Measurements from ENCODE around the gene FAM241B. TPM values are rescaled to one million over a fixed set of nuclear protein-coding genes. Genes with fewer than 3 reads are reported as not detected.

FAM241B gene
- polyA plus RNA-seq, 1 donor from 2014 or later, result 1.2 TPM

DNA sequence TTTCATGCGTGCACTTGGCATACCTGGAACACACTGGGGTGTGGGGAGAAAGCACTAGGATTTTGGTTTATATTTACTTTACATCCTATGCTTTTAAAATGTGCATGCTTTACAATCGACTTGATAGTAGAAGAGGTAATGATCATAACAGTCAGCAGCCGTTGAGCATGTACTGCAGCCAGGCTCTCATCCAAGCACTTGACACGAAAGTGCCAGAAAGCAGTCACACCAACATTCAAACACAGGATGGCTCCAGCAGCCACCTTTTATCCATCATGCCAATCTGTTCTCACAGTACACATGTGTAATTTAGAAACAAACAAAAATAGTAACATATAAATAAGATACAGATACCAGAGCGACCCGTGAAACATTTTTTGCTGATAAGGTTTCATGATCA, 1.2 kb upstream of the FAM241B start:
- Mint-ChIP-seq H3K9me3 (peaks cover 2 to 10% (median 9%) of the 10 kb centered on the region in 3 donors), H3K27ac (no peak overlapping the region), H3K4me1 (peaks cover 0 to 5% (median 5%) of the 10 kb centered on the region in 3 donors), H3K27me3 (peaks cover 14% of the 10 kb centered on the region), H3K4me3 (peak overlapping the region in 1 of 4 donors; percentile 23), H3K36me3 (peaks cover 4% of the 10 kb centered on the region)

DNA sequence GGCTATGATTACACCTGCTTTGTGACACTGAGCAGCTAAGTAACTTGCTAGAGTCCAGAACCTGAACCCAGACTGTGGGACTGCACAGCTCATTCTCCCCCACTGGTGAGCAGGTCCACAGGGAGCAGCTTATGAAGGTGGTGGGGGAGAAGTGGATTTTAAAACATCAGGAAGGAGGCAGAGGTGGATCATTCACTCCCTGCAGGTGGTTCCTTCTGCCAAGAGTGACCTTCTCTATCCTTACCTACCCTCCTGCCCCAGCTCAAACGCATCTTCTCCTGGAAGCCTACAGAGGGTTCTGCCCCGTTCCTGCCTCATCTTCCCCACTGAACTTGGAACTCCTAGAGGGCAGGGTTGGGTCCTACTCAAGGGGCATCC, 539 bp upstream of the FAM241B start:
- peaks cover 2 to 5% (median 4%) of the 10 kb centered on the region in 3 donors for H3K9me3 Mint-ChIP-seq
- peaks cover 14% of the 10 kb centered on the region for H3K27me3 Mint-ChIP-seq
- no peak overlapping the region for H3K27ac Mint-ChIP-seq
- peaks cover 4% of the 10 kb centered on the region for H3K36me3 Mint-ChIP-seq
- H3K4me3 Mint-ChIP-seq, result peak overlapping the region in 1 of 4 donors; percentile 74
- peaks cover 0 to 2% (median 2%) of the 10 kb centered on the region in 3 donors for H3K4me1 Mint-ChIP-seq

DNA sequence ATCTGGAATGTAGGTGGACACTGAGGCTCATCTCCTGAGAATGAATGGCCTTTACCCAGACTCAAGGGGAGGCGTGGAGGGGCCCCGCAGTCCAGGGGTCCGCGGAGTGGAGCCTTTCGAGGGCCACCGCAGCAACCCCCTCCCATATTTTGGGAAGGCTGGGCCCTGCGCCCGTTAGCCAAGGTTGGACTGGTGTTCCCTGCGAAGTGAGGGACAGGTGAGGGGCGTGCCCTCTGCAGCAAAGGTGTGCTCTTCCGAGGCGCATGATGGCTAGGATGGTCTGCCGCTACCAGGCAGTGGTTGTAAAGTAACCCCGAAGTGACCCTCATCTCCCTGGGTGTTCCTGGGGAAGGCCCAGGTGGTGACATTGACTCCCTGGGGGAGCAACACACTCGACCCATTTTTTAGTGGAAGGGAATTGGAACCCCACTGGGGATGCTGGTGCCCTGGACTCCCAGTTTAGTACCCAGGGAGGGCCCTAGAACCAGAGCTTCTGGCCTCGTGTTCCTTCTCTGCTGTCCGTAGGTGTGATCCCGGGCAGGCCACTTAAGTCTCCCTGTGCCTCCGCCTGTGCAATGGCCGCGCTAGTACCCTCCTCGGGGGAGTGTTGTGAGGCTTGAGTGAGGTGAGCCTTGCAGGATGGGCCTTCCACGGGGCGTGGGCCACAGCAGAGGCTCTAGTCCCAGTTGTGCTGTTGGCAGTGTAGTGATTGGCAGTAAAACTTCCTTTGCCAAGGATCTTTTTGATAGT, 779 bp downstream of the FAM241B start:
- Mint-ChIP-seq H3K27ac (no peak overlapping the region), H3K4me1 (peaks cover 0 to 2% (median 0%) of the 10 kb centered on the region in 3 donors), H3K27me3 (peaks cover 14% of the 10 kb centered on the region), H3K9me3 (peaks cover 0 to 4% (median 1%) of the 10 kb centered on the region in 3 donors), H3K4me3 (peak overlapping the region in 2 of 4 donors; percentile 39 to 78), H3K36me3 (peaks cover 4% of the 10 kb centered on the region)

DNA sequence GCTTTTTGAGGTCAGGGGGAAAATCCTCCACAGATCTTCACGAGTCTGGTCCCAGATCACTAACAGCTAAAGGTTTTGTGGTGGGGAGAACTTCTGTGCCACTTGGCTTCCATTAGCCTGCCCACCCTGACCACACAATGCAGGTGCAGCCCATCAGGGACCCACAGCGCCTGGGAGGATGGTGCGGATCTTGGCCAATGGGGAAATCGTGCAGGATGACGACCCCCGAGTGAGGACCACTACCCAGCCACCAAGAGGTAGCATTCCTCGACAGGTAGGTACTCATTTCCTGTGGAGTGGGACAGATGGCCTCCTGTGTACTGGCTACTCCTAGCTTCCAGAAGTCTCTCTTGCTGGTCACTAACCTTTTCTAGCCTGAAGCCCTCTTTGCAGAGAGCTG, 1.5 kb downstream of the FAM241B start:
- peaks cover 0 to 4% (median 1%) of the 10 kb centered on the region in 3 donors for H3K9me3 Mint-ChIP-seq
- H3K4me1 Mint-ChIP-seq, result peaks cover 0 to 2% (median 0%) of the 10 kb centered on the region in 3 donors
- peak overlapping the region in 1 of 4 donors; percentile 7 for H3K4me3 Mint-ChIP-seq
- peaks cover 1% of the 10 kb centered on the region for H3K36me3 Mint-ChIP-seq
- H3K27me3 Mint-ChIP-seq, result peaks cover 14% of the 10 kb centered on the region
- no peak overlapping the region for H3K27ac Mint-ChIP-seq

DNA sequence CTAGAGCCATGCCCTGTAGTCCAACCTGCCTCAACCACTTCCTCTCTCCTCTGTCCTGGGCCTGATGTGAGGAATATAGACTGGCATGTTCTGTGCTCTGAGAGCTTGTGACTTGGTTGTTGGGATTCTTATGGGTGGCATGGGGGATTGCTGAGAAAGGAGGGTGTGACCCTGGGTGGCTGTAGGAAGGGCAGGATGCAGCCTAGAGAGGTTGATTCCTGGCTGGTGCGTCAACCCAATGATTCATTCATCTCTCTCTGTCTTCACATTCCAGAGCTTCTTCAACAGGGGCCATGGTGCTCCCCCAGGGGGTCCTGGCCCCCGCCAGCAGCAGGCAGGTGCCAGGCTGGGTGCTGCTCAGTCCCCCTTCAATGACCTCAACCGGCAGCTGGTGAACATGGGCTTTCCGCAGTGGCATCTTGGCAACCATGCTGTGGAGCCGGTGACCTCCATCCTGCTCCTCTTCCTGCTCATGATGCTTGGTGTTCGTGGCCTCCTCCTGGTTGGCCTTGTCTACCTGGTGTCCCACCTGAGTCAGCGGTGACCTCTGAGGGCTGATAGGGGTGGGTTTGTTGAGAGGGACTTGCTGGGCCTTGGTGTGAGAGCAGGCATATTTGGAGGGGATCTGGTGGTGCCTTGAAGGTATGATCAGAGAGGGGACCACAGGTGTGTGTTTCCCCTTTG, 2.6 kb downstream of the FAM241B start:
- Mint-ChIP-seq H3K4me3 (no peak overlapping the region), H3K4me1 (peaks cover 0 to 2% (median 0%) of the 10 kb centered on the region in 3 donors), H3K9me3 (peaks cover 0 to 4% (median 1%) of the 10 kb centered on the region in 3 donors), H3K27ac (no peak overlapping the region), H3K36me3 (peaks cover 1% of the 10 kb centered on the region), H3K27me3 (peaks cover 12% of the 10 kb centered on the region)

DNA sequence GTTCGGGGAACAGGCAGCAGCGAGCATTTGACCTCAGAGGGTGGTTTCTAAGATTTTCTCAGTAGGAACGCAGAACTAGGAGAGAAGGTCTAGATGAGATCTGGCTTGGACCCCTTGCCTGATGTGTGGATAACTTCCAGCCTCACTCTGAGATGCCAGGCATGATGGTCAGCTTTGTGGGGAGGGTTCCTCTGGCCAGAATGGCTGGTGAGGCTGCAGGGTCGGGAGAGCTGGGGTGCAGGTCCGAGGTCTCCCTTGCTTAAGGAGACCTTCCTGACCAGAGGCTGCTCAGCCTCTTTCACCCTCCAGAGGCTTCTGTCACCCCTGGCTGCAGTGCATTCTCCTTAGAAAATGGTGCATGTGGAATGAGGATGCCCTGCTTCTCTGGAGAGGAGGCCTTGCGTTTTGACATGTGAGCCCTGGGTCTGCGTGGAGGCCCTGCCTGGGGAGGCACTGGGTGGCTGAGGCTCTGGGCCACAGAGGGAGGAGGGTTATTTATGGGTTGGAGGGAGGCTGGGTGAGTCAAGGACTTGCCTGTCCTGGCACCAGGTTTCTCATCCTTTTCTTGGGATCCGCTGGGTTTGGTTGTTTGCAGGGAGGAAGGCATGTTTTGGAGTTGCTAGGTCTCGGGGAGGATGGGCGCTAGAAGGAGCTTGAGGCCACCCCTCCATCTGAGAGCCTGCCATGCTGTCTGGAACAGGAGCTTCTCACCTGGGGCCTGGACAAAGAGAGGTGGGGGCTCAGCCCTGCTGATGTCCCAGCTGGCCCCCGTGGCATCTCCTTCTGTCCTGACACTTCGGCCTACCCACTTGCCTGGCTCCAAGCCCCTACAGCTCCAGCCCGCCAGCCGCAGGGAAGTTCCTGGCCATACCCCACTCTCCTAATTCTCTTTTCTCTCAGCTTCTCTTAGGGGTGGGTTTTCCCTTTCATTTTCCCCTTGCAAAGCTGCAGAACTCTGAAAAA, 3.9 kb downstream of the FAM241B start:
- H3K4me1 Mint-ChIP-seq, result peaks cover 0 to 2% (median 0%) of the 10 kb centered on the region in 3 donors
- peaks cover 1% of the 10 kb centered on the region for H3K36me3 Mint-ChIP-seq
- peak overlapping the region in 1 of 3 donors; percentile 14 for H3K27ac Mint-ChIP-seq
- no peaks in the 10 kb centered on the region for H3K9me3 Mint-ChIP-seq
- peaks cover 8% of the 10 kb centered on the region for H3K27me3 Mint-ChIP-seq
- H3K4me3 Mint-ChIP-seq, result no peak overlapping the region

DNA sequence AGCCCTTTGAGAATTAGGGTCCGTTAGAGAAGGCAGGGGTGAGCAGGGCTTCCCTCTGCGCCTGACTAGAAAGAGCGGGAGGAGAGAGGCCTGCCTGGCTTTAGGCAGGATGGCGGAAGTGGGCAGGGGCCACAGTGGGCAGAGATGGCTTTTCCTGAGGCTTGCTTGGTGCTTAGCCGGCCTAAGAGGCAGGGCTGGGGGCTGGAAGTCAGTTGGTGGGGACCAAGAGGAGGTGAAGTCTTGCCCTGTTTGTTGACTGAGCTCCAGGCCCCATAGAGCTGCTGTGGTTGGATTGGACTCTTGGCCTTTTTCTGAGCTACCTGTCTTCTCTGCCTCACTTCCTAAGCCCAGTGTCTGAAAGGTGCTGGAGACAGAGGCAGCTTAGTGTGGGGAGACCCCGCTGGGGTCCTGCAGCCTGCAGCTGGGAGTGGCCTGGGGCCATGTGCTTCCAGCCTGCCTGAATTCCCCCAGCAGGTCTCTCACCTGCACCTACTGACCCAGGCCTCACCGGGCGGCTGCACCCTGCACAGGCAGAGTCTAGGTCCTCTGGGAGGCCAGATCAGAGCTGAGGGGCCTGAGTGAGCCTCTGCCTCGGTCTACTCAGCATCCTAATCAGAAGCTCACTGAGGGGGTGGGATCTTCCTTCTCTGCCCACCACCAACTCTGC, 4.8 kb downstream of the FAM241B start:
- Mint-ChIP-seq H3K27ac (no peak overlapping the region), H3K4me1 (peaks cover 0 to 2% (median 0%) of the 10 kb centered on the region in 3 donors), H3K4me3 (no peak overlapping the region), H3K9me3 (no peaks in the 10 kb centered on the region), H3K36me3 (peaks cover 1% of the 10 kb centered on the region), H3K27me3 (peaks cover 4% of the 10 kb centered on the region)

DNA sequence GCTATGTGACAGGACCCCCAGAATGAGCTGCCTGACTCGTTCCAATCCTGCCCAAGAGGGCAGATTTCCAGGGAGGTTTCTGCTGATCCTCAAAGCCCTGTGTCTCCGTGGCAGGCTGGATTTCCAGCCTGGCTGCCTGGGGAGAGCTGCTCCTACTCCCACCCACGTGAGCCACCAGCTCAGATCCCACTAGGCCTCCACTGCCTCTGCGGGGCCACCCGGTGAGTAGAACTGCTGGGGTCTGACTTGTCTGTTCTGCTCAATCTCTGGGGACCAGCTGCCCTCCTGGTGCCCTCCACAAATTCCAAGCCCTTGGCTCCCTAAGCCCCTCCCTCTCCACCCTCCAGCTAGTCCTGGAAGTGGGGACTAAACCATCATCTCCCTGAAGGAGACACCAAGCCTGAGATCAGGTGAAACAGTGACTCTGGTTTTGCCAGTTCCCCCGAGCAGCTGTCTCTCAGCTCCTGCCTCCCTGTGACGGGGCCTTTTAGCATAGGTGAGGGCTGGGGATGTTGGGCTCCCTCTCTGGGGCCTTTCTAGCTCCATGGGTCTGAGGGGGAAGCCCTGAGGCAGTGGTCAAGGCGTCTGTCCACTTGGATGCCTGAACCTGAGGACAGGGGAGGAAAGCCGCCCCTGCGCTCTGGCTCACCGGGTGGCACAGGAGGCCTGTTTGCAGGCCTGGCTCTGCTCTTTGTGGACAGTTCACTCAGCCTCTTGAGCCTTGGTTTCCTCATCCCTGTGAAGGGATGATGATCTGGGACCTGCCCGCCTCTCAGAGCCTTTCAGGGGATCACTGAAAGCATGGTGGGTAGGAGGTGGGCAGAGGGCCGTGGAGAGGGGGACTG, 5.6 kb downstream of the FAM241B start:
- H3K9me3 Mint-ChIP-seq, result no peaks in the 10 kb centered on the region
- H3K4me1 Mint-ChIP-seq, result peaks cover 0 to 2% (median 0%) of the 10 kb centered on the region in 3 donors
- H3K4me3 Mint-ChIP-seq, result no peak overlapping the region
- H3K27me3 Mint-ChIP-seq, result peaks cover 4% of the 10 kb centered on the region
- peaks cover 1% of the 10 kb centered on the region for H3K36me3 Mint-ChIP-seq
- H3K27ac Mint-ChIP-seq, result no peak overlapping the region

DNA sequence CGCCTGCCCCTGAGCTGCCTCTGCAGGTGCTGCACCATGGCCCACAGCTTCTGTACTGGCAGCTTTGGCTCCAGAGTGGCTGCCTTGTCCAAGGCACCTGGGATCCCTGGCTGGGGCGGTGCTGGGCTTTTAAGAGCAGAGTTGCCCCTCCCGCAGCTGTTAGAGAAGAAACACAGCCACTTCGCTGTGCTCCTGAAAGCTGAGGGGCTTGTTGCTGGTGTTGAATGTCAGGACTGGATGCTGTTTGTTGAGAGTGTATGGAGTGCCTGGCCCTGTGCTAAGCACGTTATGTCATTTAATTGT, 6.2 kb downstream of the FAM241B start:
- H3K9me3 Mint-ChIP-seq, result no peaks in the 10 kb centered on the region
- peaks cover 1% of the 10 kb centered on the region for H3K36me3 Mint-ChIP-seq
- peaks cover 2% of the 10 kb centered on the region for H3K27me3 Mint-ChIP-seq
- H3K4me1 Mint-ChIP-seq, result peaks cover 0 to 2% (median 0%) of the 10 kb centered on the region in 3 donors
- no peak overlapping the region for H3K4me3 Mint-ChIP-seq
- H3K27ac Mint-ChIP-seq, result no peak overlapping the region

DNA sequence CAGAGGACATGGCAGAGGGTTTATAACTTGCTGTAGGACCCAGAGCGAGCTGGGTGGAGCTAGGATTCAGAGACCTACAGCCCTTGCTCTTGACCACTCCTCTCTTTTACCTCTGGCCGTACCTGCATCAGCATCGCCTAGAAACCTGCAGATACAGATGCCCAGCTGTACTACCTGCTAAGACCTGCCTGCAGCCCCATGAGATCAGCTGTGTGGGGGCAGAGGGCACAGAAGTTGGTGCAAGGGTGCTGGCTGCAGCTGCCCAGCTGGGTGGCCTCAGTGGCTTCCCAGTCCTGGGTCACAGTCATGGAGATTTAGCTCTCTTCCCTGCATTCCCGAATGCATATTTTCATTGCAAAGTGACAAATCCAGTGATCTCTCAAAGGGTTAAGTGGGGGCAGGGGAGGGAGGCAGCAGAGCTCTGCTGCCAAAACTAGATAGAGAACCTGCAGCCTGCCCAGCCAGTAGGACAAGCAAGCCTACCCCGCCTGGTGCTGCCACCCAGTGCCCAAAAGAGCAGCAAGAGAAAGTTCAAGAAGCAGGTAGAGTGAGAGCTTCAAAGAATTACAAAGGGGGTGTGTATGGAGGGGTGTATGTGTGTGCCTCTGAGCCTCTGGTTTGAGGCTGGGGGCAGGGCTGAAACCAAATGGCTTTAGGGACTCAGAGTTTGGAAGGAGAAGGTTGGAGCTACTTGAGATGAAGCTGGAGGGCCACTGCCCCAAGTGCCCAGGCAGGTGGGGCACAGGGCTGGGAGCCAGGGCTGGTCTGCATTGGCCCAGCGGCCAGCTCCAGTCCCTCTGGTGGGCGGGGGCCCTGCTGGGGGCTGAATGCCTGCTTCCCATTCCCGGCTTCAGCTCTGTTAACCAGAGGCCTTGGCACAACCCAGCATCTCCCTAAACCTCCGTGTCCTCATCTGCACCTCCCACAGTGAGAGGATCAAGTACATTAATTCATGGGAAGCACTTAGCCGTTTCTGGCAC, 6.9 kb downstream of the FAM241B start:
- Mint-ChIP-seq H3K36me3 (peaks cover 1% of the 10 kb centered on the region), H3K4me3 (no peak overlapping the region), H3K4me1 (peaks cover 0 to 2% (median 0%) of the 10 kb centered on the region in 3 donors), H3K27me3 (peaks cover 2% of the 10 kb centered on the region), H3K27ac (no peak overlapping the region), H3K9me3 (no peaks in the 10 kb centered on the region)

DNA sequence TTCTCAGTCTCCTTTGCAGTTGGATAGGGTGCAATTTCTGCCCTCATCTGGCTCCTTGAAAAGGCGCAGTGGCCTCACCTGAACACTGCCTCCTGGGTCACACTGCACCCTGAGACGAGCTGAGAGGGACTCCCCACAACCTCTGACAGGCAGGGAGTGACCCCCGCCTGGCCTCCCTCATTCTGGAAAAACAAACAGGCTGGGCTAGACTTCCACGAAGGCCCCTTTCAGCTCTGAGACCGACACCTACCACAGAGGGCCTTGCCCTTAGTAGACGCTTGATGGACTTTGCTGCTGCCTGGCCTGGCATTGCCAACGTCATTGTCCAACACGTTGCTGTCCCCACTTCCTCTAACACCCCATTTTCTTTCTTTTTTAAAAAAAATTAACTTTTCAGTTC, 8.6 kb downstream of the FAM241B start:
- no peaks in the 10 kb centered on the region for H3K36me3 Mint-ChIP-seq
- H3K4me1 Mint-ChIP-seq, result no peaks in the 10 kb centered on the region
- H3K27ac Mint-ChIP-seq, result no peak overlapping the region
- peaks cover 0 to 3% (median 0%) of the 10 kb centered on the region in 3 donors for H3K9me3 Mint-ChIP-seq
- H3K4me3 Mint-ChIP-seq, result no peak overlapping the region
- peaks cover 2% of the 10 kb centered on the region for H3K27me3 Mint-ChIP-seq

DNA sequence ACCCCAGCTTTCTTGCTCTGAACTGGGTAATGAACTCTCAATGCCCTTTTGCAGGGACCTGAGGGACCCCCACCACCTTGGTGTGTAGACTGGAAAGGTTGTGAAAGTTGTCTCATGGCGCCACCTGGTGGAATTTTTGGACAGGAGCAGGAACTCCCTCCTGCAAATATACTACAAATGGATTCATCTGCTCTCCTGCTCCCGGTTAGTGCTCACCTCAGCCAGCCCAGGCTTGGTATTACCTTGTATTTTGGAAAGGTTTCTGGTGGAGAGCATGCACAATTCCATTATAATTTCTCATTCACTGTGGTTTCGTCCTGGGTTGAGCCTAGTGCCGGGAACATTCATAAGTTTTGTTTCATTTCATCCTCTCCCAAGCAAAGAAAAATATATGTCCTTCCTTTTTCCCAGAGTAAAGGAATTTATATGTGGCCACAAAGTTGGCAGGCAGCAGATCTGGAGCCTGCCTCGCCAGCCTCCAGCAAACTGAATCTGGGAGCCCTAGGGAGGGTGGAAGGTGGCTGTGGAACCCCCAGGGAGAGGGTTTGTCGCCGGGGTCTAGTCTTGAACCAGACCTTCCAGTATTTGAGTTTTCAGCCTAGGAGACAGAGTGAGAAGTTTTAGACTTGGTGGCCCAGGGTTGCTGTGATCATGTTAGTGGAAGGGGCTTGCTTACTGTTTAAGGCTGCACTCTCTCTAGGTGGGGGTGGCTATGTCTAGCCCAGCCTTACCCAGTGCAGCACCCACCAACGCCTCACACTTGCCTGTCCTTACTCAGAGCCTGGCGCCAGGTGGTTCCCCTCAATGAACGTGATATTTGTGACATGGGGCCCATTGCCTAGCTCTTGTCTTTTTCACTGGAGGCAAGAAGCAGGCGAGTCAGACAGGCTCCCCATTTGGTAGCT, 9.5 kb downstream of the FAM241B start:
- peaks cover 2% of the 10 kb centered on the region for H3K27me3 Mint-ChIP-seq
- no peaks in the 10 kb centered on the region for H3K36me3 Mint-ChIP-seq
- H3K27ac Mint-ChIP-seq, result no peak overlapping the region
- peaks cover 0 to 3% (median 0%) of the 10 kb centered on the region in 3 donors for H3K9me3 Mint-ChIP-seq
- H3K4me3 Mint-ChIP-seq, result no peak overlapping the region
- H3K4me1 Mint-ChIP-seq, result no peaks in the 10 kb centered on the region

All from IgD-negative memory B cell (primary cell).